ENCODE measurements around the gene CNOT1. TPM values are rescaled to one million over a fixed set of nuclear protein-coding genes. Genes with fewer than 3 reads are reported as not detected.

Gene CNOT1
- total RNA-seq, 1 experiment from 2014 or later, result 230 TPM

DNA sequence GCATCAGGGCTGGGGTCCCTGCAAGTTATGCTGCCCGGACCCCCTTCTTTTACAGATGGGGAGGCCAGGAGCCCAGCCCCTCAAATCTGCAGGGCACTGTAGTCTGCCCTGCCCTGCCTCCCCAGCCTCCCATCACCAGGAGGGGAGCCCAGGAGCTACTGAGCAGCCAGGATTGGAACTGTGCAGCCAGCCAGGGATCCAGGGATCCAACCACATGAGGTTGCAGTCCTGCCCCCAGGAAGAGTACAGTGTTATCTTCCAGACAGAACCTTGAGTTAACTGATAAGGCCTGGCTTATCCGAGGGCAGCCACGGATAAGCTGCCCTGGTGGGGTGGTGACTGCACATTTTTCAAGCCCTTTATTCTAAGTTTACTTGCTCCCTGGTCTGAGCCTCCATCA is 141.1 kb downstream of the CNOT1 start:
- Histone ChIP-seq H3K4me3 (replicated peaks in 1 of 2; ENCODE audit: low read depth in 1 of 2, low read length in 2 of 2) (no peak overlapping the region), H3K4me1 (ENCODE audit: control insufficient read depth in 1 of 2, insufficient read depth in 2 of 2, low read length in 2 of 2) (peaks cover 0 to 7% of the 10 kb centered on the region in 2 experiments; a peak in 3 of 4 replicates), H3K9me2 (ENCODE audit: insufficient read depth) (no peaks in the 10 kb centered on the region), H3K9me3 (ENCODE audit: control insufficient read depth in 1 of 2, insufficient read depth in 1 of 2, low read depth in 1 of 2, low read length in 2 of 2) (no peaks in the 10 kb centered on the region), H4K20me1 (ENCODE audit: insufficient read depth) (no peaks in the 10 kb centered on the region), H3K9ac (ENCODE audit: low read length) (no peak overlapping the region), H3K27ac (ENCODE audit: low read depth, low read length) (no peak overlapping the region), H2AFZ (ENCODE audit: low read depth, low read length, poor library complexity, severe bottlenecking) (no peak overlapping the region), H3K4me2 (ENCODE audit: low read length) (no peak overlapping the region), H3K27me3 (ENCODE audit: insufficient read depth, low read length) (no peaks in the 10 kb centered on the region), H3K36me3 (ENCODE audit: control insufficient read depth in 1 of 2, insufficient read depth in 2 of 2, low read length in 2 of 2) (no peaks in the 10 kb centered on the region), H3K79me2 (ENCODE audit: insufficient read depth, low read length) (no peaks in the 10 kb centered on the region)
- DNase-seq (ENCODE audit: low read depth, low spot score) (no peak), ATAC-seq (peak; percentile 34; the same call in 1 of the 2 replicates)
- ChIA-PET CTCF (interaction anchor here (1.3 to 5.0 kb wide), 10 partner anchors 11 to 268 kb away, joined by 4 to 92 read pairs (median 12); partner anchors contain the start of genes GINS3 and NDRG4), POLR2A (interaction anchor here (1.1 kb wide), 1 partner anchor 152 kb away, joined by 7 read pairs; no protein-coding TSS in a partner anchor), RAD21 (ENCODE audit: low non-redundant PET in 1 of 2, low total read pairs in 2 of 2, uncharacterized antibody in 2 of 2, unreplicated experiment in 2 of 2) (interaction anchor here (1.0 to 2.5 kb wide), 5 partner anchors 152 to 268 kb away, joined by 3 to 15 read pairs (median 6); no protein-coding TSS in a partner anchor)
- no TSS peak for BruUV-seq (replicated peaks)
- intact Hi-C loops (cut with micrococcal nuclease), result loop anchor here (2.0 to 5.0 kb wide), 3 partner anchors 190 to 466 kb away; no protein-coding TSS in a partner anchor
- TF ChIP-seq CTCF (IDR thresholded peaks at IDR 0.05 in 2 of 3, conservative IDR thresholded peaks at IDR 0.05 in 1 of 3; ENCODE audit: borderline replicate concordance in 1 of 3, insufficient read depth in 1 of 3, low read depth in 2 of 3, low read length in 2 of 3), result 0 out of 6 replicates have a peak, but pooled peaks of 1 of the 3 experiments have one; percentile 10
- no peak for TF ChIP-seq SP1 (IDR thresholded peaks at IDR 0.05; ENCODE audit: low read depth)
- TF ChIP-seq, protein P1, sequence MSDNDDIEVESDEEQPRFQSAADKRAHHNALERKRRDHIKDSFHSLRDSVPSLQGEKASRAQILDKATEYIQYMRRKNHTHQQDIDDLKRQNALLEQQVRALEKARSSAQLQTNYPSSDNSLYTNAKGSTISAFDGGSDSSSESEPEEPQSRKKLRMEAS (IDR thresholded peaks at IDR 0.05), result no peak

Measured in HCT116 (cell line).